OCI-LY7 (cell line): ENCODE results near the gene IARS2.

Experiments
- CTCF ChIP-seq: fragments of 200-600 bp; sonication (generic); conservative IDR thresholded peaks from 2 replicates; pipeline ENCODE4 v1.5.1; 2014; ENCODE audit warnings: mild to moderate bottlenecking, antibody characterized with exemption, low read length, moderate library complexity, mixed read lengths
- EZH2phosphoT487 ChIP-seq: fragments of 200-600 bp; sonication (generic); IDR thresholded peaks from 2 replicates; pipeline ENCODE4 v1.6.1; 2018; ENCODE audit warnings: low read depth, borderline replicate concordance, mild to moderate bottlenecking, mixed run types, antibody characterized with exemption, low read length, moderate library complexity, mixed read lengths

GRCh38 chr1:220156620-220157146, 62.8 kb downstream of the IARS2 start:
- no peak for TF ChIP-seq CTCF
- TF ChIP-seq EZH2phosphoT487: no peak
